NCI-H2196 treated with DMSO at 0.1 percent for 48 hours (cell line): ENCODE results near the gene RBMS3.

ENCODE experiments used
- DNase-seq: peaks from one replicate; lab custom pipeline; 2025; ENCODE audit not compliant: unreplicated experiment; lab: John Stamatoyannopoulos, UW

The RBMS3 gene

GRCh38 chr3:29559741-29560465, 279.0 kb downstream of the RBMS3 start:
- DNase-seq = no peak

DNA sequence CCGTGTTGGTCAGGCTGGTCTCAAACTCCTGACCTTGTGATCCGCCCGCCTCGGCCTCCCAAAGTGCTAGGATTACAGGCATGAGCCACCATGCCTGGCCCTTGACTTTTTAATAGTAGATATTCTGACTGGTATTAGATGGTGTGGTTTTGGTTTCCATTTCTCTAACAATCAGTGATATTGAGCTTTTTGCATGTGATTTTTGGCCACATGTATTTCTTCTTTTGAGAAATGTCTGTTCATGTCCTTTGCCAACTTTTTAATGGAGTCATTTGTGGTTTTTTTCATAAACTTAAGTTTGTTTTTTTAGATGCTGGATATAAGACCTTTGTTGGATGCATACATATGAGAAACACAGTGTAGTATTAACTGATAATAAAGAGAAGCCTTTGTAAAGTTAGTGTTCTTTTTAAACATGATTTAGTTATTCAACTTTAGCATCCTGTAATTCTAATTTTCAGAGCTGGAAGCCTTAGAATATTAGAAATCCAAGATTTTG, 280.8 kb downstream of the RBMS3 start:
- DNase-seq = no peak

GRCh38 chr3:29565236-29565635, 284.4 kb downstream of the RBMS3 start:
- DNase-seq = no peak

- DNase-seq = no peak
Measured at GRCh38 chr3:29567501-29567900, 286.6 kb downstream of the RBMS3 start.

GRCh38 chr3:29568355-29568754, 287.5 kb downstream of the RBMS3 start:
- no peak for DNase-seq

GRCh38 chr3:29576181-29576580, 295.3 kb downstream of the RBMS3 start:
- no peak for DNase-seq

DNA sequence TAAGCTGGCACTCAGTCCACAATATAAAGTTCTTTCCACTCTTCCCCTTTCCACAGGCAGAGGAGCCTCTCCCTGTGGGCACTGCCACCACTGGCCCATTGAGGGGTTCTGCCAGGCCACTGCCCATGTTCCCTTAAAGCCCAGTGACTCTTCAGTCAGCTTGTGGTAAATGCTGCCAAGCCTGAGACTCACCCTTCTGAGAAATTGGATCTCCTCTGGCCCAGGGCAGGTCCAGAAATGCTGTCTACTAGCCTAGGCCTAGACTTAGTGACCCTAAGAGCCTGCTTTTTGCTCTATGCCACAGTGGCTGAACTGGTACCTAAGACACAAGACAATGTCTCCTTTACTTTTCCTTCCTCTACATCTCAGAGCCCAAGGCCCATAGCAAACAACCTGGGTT, 295.8 kb downstream of the RBMS3 start:
- DNase-seq = no peak

DNA sequence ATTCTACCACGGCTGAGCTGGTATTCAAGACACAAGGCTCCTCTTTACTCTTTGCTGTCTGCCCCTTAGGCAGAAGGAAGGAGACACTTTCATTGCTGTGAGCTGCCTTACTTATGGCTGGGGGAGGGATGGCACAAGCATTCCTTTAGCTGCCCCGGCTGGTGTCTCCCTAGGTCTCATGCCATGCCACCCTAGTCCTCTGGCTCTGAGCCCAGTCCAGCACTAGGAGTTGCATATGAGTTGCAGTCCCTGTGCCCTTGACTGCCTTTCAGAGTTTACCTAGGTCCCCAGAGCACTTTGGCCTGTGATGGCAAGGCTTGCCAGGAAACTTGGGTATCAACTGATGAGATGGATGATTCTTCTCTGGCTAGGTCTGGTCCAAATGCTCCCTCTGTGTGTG, 296.4 kb downstream of the RBMS3 start:
- no peak for DNase-seq

- DNase-seq = no peak
Measured at GRCh38 chr3:29581311-29581710, 300.4 kb downstream of the RBMS3 start.

GRCh38 chr3:29582273-29582672, 301.4 kb downstream of the RBMS3 start:
- DNase-seq = no peak

- DNase-seq = no peak
Measured at GRCh38 chr3:29583861-29584260, 303.0 kb downstream of the RBMS3 start.

DNA sequence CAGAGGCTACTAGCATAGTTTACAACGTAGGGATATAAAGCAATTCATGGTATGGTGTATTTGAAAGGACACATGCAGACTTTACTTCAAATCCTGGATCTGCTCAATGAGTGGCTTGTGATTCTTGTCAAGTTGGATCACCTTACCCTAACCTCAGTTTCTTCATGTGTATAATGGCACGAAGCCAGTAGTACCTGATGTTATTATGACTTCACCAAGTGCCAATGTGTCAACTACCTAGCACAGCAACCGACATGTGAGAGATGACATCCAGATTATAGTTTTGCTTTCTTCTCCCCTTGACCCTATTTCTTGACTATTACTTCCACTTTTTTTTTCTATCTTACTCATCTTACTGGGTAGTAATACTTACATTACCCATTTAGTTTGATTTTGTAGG, 304.5 kb downstream of the RBMS3 start:
- DNase-seq = no peak

GRCh38 chr3:29587340-29587739, 306.5 kb downstream of the RBMS3 start:
- DNase-seq = no peak

- DNase-seq = no peak
Measured at GRCh38 chr3:29590012-29590411, 309.1 kb downstream of the RBMS3 start.

GRCh38 chr3:29590461-29590860, 309.6 kb downstream of the RBMS3 start:
- no peak for DNase-seq

DNA sequence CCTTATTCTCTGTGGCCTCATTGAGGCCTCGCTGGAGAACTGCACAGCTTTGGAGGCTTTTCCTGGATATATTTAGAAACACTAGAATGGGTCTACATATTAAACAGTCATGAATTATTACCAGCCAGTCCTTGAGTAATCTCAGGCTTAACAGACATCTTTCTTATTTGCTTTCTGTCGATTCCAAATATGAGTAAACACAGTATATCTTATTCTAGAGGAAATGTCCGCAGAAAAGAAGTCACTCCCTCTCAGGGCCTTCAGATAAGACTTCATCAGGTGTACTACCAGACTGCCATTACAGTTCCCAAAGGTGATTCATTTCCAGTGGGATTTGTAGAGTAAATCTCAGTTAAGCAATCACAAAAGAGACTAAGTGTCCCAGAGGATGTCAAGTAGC, 310.7 kb downstream of the RBMS3 start:
- no peak for DNase-seq

DNA sequence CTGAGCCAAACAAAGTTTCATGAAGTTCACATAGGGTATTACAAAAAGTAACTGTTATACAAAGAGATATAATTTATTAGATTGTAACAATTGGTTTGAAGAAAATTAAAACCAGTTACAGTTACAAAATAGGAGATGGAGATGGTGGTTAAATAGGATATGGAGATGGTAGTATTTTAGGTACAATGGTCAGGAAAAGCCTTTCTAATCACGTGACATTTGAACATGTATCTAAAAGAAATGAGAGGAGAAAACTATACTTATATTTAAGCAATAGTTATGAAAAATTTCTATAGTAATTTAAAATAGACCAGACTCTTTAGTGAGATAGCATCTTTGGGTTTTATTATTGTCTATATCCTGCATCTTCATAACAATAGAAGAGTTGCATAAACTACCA, 312.9 kb downstream of the RBMS3 start:
- DNase-seq = no peak

DNA sequence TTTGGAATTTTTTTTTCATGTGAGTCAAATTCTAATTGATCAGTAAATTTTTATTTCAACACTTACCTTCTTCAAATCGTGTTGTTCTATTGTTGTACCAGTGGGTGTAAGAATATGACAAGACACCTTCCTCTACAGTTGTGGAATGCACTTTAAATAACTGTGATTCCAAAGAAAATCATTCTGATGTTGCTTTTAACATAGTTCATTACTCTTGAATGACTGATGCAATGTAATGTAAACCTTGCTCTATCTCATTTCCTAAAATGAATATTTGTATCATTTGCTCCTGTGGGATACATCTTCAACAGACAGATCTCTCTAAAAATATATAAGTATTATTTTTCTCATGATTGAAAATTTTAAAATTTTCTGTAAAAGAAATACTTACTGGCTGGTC, 313.4 kb downstream of the RBMS3 start:
- DNase-seq = no peak

GRCh38 chr3:29597376-29598008, 316.6 kb downstream of the RBMS3 start:
- DNase-seq = no peak

DNA sequence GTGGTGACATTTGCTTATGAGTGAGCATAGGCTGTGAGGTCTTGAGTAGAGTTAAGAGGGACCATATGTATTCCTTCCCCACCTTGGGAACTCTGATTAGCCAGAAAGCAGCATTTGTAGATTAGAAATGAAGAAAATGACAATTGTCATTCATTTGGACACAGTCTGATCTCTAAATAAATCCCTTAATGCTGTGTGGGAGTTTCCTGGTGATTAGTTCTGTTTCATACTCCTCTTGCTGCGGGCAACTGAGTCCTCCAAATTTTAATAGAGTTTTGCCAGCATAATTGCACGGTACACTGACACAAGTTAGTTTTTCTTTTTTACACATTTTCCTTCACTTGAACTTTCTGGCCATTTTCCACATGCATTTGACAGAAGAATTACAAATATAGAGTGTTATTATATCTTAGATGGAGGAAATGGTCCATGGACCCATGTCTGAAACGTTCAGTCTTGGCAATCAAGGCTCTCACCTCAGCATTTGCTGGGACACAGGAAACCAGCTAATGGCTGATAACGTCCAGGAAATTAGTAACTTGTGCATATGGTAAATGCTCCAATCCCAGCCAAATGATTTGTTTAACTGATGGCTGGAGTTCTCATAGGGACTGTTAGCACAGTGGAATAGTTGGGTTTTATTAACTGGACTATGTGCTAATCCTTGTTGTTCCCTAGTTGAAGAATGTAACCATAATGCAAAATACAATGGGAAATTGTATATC, 321.2 kb downstream of the RBMS3 start:
- DNase-seq = no peak

DNA sequence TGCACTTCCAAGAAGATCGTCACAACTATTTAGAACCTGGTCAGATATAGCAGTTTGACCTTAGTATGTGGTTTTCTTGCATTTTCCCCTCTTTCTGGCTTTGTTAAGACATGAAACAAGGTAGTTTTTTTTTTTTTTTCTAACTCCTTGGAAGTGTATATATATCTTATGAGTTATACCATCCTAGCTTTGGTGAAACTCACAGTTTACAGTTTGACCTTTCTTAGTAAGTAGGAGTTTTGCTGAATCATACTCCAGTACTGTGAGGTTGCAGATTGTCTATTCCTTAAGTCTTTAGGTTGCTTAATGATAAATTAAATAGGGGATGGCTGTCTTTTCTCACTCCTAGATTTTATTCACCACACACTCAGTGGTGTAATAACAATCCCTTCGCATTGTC, 325.0 kb downstream of the RBMS3 start:
- DNase-seq = no peak

- DNase-seq = no peak
Measured at GRCh38 chr3:29606416-29606815, 325.5 kb downstream of the RBMS3 start.
